Measurements from ENCODE around the gene MYEF2.

- TF ChIP-seq CTCF (IDR thresholded peaks at IDR 0.05) (no peak), POLR2A (IDR thresholded peaks at IDR 0.05) (no peak)
Measured at GRCh38 chr15:48178648-48178931, 495 bp upstream of the MYEF2 start.
